GM21360 (cell line): Measurements from ENCODE around the gene MEF2C.
A peak's percentile ranks its signal among the peaks of the same experiment; 100 is the strongest.

Source experiments
- ATAC-seq: cut with Tn5 transposase; IDR thresholded peaks from one replicate; pipeline ENCODE4 v1.9.1; 2021; ENCODE audit warnings: mild to moderate bottlenecking, moderate library complexity; ENCODE audit not compliant: unreplicated experiment

The MEF2C gene

GRCh38 chr5:88833371-88834130 lies 49.4 kb downstream of the MEF2C start:
- ATAC-seq = peak; percentile 47

GRCh38 chr5:88831816-88832215 lies 51.2 kb downstream of the MEF2C start:
- ATAC-seq = no peak

- ATAC-seq = no peak
These were observed 52.4 kb downstream of the MEF2C start for GRCh38 chr5:88830567-88830966.

DNA sequence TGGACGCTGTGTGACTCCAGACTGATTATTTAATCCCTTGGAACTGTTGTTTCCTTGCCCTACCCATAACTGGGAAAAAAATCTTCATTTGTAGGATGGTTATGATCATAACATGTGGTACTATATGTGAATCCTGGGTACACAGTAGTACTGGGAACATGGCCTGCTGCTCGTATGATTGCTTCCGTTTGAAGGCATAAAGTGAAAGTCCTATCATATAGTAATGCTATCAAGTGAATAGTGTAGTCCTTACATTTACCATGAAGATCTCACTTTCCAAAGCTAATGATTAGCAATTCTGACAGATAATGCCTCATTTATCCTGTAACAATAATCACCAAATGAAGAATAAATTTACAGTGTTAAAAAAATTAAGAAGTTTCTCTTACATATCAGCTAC lies 53.2 kb downstream of the MEF2C start:
- ATAC-seq = no peak

DNA sequence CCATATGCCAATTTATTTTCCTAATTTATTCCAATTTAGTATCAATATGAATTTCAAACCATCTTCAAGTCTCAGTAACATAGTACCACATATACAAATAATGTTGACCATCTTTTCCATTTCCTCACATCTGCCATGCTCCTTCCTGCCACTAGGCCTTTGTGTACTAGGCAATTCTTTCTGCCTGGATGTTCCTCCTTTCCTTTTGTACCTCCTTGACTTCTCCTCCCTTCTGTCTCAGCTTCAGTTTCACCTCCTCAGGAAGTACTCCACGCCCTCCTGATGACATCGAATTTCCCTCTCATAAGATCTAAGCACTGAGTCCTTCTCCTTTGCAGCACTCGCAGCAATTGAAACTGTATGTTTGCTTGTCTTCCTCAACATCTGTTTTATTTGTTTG lies 53.9 kb downstream of the MEF2C start:
- no peak for ATAC-seq

DNA sequence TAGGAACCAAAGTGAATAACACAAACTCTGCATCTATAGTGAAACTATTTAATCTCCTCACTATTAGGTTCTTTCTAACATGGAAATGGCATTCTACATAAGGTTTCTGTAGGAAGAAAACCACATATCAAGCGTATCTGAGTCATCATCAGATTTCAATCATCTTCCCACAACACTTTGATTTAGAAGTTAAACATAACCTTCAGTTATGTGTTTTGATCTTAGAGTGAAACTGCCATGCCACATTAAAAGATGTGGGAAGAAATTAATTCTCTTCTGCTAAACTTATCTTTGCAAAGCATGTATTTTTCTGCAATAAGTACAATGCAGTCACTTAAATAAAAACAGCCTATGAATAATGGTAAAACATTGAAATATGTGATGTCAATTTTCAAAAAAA lies 55.0 kb downstream of the MEF2C start:
- ATAC-seq = no peak

GRCh38 chr5:88826646-88827585 lies 56.1 kb downstream of the MEF2C start:
- peak; percentile 51 for ATAC-seq

GRCh38 chr5:88825584-88826315 lies 57.2 kb downstream of the MEF2C start:
- no peak for ATAC-seq

DNA sequence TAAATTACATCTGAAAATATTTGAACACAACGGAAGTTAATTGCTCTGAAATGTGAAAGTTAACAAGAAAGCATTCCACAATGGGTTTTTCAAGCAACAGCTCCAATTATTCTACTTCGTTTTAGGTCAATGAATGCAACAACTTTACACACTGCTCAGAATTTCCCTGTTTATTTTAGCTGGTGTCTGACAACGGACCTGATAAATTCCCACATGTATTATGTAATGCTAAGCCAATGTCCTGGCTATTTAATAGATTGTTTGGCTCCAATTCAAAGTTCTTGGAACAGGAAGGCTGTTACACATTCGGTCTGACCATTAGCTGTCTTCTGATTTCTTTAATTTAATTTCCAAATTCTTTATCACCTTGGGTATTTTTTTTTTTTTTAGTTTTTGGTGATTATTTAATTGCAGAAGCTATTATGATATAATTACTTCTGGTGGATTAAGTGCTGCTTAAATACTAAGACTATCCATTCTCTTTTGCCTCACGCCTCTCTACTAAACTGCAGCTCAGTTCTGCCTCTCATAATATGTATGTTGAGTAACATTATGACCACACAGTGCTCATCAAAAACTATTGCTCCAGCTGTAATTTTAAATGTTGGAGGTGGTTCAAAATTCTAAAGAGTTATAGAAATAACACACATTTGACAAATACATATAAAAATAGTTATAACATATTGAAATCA lies 57.9 kb downstream of the MEF2C start:
- no peak for ATAC-seq

GRCh38 chr5:88824141-88824540 lies 58.8 kb downstream of the MEF2C start:
- ATAC-seq = no peak

DNA sequence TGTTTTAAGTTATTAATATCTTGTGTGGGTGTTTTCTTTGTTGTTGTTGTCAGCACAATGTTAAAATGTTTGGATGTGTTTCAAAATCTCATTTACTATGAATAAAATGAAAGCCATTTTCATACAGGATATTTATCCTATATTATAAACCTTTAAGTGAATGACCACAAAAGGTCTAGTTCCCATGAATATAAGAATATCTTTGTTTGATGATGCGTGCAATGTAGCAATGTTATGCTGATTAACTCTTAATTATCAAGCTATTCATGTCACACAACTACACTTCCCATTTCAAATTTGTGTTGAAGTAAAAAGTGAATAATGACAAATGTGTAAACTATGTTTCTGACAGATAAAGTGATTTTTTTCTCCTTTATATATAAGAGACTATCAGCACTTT lies 59.8 kb downstream of the MEF2C start:
- no peak for ATAC-seq

GRCh38 chr5:88821161-88821560 lies 61.8 kb downstream of the MEF2C start:
- ATAC-seq = no peak

GRCh38 chr5:88820581-88820980 lies 62.4 kb downstream of the MEF2C start:
- ATAC-seq = no peak

DNA sequence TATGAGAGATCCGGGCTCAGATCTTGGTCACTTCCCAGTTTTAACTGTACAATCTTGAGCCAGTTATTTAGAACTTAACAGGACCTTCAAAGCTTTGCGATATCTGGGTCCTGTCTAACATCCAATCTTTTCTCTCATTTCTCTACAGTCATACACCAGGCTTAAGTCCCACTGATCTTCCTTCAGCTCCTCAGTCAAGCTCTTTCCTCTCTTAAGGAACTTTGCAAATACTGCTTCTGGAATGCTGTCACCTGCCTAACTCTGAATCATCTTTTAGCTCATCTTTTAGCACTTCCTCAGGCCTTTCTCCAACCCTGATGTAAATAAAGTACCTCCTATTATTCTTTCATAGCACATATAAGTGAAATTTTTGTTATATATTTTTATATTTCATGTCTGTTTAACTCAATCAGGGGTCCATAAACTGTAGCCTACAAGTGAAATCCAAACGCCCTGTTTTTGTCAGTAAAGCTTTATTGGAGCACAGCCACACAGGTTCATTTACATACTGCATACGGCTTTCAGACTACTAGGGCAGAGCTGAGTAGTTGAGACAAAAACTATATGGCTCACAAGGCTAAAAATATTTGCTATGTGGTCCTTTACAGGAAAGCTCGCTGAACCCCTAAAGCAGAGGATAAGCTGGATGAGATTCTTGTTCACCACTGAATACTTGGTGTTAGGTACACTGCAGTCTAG lies 63.5 kb downstream of the MEF2C start:
- ATAC-seq = peak; percentile 42

DNA sequence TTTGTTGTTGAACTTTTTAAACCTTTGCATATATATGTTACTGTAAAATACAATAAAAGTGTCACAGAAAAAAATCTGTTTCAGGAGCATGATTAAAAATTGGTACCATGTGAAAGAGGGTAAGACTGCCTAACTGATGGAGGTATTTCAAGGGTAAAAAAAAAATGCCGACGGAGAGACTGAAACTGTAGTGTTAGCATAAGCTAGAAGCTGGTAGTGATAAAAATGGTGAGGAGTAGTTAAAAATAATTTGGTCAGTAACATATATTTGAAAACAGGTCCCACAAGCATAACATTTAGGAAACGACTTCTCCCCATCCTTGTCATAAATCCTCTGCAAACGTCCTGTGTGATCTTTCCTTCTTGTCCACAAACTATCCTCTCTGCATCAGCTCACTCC lies 64.7 kb downstream of the MEF2C start:
- ATAC-seq = no peak

GRCh38 chr5:88816195-88816594 lies 66.8 kb downstream of the MEF2C start:
- ATAC-seq = no peak

DNA sequence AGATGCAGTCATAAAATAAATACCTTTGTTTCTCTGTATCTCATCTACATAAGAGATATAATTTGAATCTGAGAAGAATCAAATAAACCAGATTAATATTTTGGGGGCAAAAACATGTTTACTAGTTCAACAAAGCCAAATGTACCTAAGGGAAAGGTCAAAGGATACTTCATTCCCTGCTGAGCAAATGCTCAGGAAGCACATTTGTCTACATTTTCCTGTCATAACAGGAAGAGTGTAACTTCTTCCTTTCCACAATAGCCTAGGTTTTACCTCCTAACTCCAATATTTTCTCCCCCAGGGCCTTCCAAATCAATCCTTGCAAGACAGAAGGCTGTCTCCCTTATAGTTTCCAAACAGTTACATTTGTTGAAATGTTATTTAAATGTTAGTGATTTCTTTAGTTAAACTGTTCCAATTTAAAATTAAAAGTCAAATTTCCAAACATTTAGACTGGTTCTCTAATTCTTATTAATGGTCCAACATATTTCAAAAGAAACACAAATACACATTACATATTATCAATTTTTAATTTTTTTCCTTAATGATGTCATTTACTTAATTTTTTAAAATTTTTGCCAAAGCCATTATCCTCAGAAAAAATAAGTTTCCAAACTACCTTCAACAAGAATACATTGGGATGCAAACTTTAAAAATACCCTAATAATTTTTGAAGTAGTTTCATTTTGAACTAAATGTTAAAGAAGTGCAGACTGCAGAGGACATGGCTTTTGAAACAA lies 67.8 kb downstream of the MEF2C start:
- ATAC-seq = no peak

DNA sequence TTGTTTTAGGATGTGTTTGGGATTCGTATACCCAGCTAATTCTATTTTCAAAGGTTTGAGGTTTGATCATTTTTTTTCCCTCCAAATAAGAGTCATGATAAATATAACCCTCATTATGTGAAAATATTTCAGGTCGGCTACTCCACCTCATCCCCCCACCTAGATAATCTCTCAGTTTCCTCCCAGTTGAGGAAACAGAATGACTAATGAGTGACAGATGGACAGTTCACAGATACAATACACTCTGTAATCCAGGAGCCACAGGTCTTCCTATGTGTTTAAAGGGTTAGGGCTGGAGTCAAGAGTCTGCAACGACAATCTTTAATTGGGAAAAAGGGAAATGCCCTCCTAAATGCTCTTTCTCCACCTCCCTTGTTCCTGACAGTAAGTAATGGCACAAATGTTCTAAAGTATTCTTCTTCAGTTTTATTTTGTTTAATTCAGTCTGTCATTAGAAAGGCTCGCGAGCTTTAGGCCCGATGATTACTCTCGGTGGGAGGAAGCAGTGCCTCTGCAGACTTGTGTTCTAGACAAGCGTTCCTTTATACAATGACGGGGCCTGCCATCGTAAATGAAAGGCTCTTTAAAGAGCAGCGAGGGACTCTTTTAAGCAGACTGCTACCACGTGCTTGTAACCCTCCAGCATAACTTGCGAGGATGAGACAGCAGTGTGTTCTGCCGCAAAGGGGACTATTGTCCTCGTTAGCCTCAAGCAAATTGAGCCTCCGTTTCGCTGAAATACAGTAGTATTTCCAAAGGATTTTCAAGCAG lies 69.0 kb downstream of the MEF2C start:
- peak; percentile 42 for ATAC-seq

DNA sequence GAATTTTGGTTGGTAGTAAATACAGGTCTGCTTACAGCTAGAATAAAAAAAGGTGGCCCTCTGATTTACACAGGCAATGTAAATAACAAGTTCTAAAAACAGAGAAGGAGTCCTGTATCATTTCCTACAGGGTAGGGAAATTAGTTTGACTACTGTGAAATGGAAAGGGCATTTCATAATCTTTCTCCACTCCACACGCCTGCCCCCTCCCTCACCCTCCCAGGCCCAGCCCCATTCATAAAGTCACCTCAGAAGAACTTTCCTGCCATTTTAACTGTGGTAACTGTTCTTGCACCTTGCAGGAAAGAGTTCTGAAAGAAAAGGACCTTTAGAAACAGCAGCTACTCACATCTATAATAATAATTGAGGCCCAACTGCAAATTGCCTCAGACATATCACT lies 69.7 kb downstream of the MEF2C start:
- ATAC-seq = no peak
